Fibroblast of lung (primary cell): Measurements from ENCODE around the gene CUL3. TPM values are rescaled to one million over a fixed set of nuclear protein-coding genes. Genes with fewer than 3 reads are reported as not detected.

Experiments
- DNase-seq, 2 donors: peaks; one replicate each; pipeline versions ENCODE4 v3.0.0 to v3.0.0-alpha.2; 2010; ENCODE audit warnings: low read depth in 2 of 2
- H2AFZ ChIP-seq: 2 replicates; pipeline ENCODE4 v1.5.1; 2012; ENCODE audit warnings: low read length, control low read depth, inconsistent platforms
- H3K27ac ChIP-seq: 2 replicates; pipeline ENCODE4 v1.5.1; 2011; ENCODE audit warnings: low read length, control low read depth; ENCODE audit not compliant: insufficient read depth
- H3K27me3 ChIP-seq: 2 replicates; pipeline ENCODE4 v1.5.1; 2011; ENCODE audit warnings: mild to moderate bottlenecking, low read length; ENCODE audit not compliant: control insufficient read depth, insufficient read depth
- H3K36me3 ChIP-seq: 2 replicates; pipeline ENCODE4 v1.5.1; 2011; ENCODE audit warnings: low read length; ENCODE audit not compliant: control insufficient read depth, insufficient read depth
- H3K4me1 ChIP-seq: 2 replicates; pipeline ENCODE4 v1.5.1; 2011; ENCODE audit warnings: low read length; ENCODE audit not compliant: control insufficient read depth, insufficient read depth; ENCODE audit errors: extremely low read depth
- H3K4me2 ChIP-seq: 2 replicates; pipeline ENCODE4 v1.5.1; 2011; ENCODE audit warnings: low read length, control low read depth; ENCODE audit not compliant: insufficient read depth; ENCODE audit errors: extremely low read depth
- H3K4me3 ChIP-seq, 4 experiments: fragments of 200-600 bp in 1 of 4; sonication (generic) in 1 of 4; replicated peaks in 1 of 4; 2 replicates each; pipeline ENCODE4 v1.5.1; 2011 to 2016; ENCODE audit warnings: low read length in 4 of 4, low read depth in 3 of 4, mild to moderate bottlenecking in 3 of 4, control low read depth in 2 of 4, inconsistent platforms in 1 of 4, mixed read lengths in 1 of 4; ENCODE audit not compliant: insufficient read depth in 1 of 4; ENCODE audit errors: control extremely low read depth in 1 of 4
- H3K79me2 ChIP-seq: 2 replicates; pipeline ENCODE4 v1.5.1; 2012; ENCODE audit warnings: mild to moderate bottlenecking, low read length, inconsistent platforms; ENCODE audit not compliant: control insufficient read depth, insufficient read depth
- H3K9ac ChIP-seq: 2 replicates; pipeline ENCODE4 v1.5.1; 2011; ENCODE audit warnings: mild to moderate bottlenecking, low read length, control low read depth; ENCODE audit not compliant: insufficient read depth
- H3K9me3 ChIP-seq: 2 replicates; pipeline ENCODE4 v1.5.1; 2012; ENCODE audit warnings: low read depth, low read length; ENCODE audit not compliant: control insufficient read depth, insufficient read depth
- H4K20me1 ChIP-seq: 2 replicates; pipeline ENCODE4 v1.5.1; 2011; ENCODE audit warnings: low read length; ENCODE audit not compliant: control insufficient read depth, insufficient read depth; ENCODE audit errors: extremely low read depth
- CTCF ChIP-seq, 2 donors: IDR thresholded peaks in 1 of 2; conservative IDR thresholded peaks in 1 of 2; 1 replicate in 1 of 2; 2 replicates in 1 of 2; pipeline ENCODE4 v1.5.1; 2011 to 2012; ENCODE audit warnings: low read length in 2 of 2, control low read depth in 1 of 2, inconsistent platforms in 1 of 2, low read depth in 1 of 2, mild to moderate bottlenecking in 1 of 2
- EZH2 ChIP-seq: IDR thresholded peaks from 2 replicates; pipeline ENCODE4 v1.5.1; 2012; ENCODE audit warnings: low read length, control low read depth, mild to moderate bottlenecking; ENCODE audit errors: missing control alignments
- polyA plus RNA-seq, 2 donors: library from polyadenylated mRNA; depleted of rRNA in 1 of 2; stranded (reverse) in 1 of 2; unstranded in 1 of 2; fragments of >200 nt; gene quantifications; 2 replicates each; pipeline ENCODE4 v1.2.1, GENCODE V29; 2011 to 2012; ENCODE audit warnings: missing spikeins in 1 of 2
- total RNA-seq: library from RNA; depleted of rRNA; stranded (reverse); fragments of >200 nt; gene quantifications from 2 replicates; pipeline ENCODE4 v1.2.1, GENCODE V29; 2014

The CUL3 gene
- total and polyA plus RNA-seq, 2 donors (not counting 1 experiment from before 2014, with no cell fraction given), result 65.3 to 69.7 TPM

DNA sequence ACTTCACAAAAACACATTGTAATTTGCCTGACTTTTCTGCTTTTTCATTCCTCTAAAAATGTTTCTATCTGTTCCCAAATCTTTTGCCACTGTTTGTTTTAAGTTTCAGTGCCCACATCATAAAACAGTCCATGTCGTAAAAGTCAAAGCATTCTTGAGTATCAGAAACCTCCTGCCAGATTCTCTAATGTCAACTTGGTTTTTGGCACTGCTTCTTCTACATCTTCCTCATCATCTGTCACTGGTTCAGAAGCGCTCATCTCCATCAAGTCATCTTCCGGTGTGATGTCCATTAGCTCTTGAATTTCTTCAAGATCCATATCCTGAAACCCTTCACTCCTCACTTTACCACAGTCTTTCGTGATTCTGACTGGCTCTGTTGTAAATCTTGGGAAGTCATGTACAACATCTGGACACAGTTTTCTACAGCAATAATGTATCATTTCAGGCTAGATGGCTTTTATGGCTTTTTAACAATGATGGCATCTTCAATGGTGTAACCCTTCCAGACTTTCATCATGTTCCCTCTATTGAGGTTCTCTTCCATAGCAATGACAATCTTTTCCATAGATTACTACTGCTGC, 19.6 kb downstream of the CUL3 start:
- H2AFZ ChIP-seq, result no peak overlapping the region
- no peaks in the 10 kb centered on the region for H3K36me3 ChIP-seq
- peaks cover 98% of the 10 kb centered on the region for H3K79me2 ChIP-seq
- H3K27me3 ChIP-seq, result no peaks in the 10 kb centered on the region
- no peak overlapping the region for H3K4me3 ChIP-seq
- H3K27ac ChIP-seq, result no peak overlapping the region
- H3K4me2 ChIP-seq, result no peak overlapping the region
- DNase-seq, result no peak
- peaks cover 9% of the 10 kb centered on the region for H4K20me1 ChIP-seq
- TF ChIP-seq CTCF (conservative IDR thresholded peaks at IDR 0.05 in 1 of 2, IDR thresholded peaks at IDR 0.05 in 1 of 2; ENCODE audit: low read depth in 1 of 2, low read length in 2 of 2) (no peak), EZH2 (no peak)
- H3K4me1 ChIP-seq, result peaks cover 7% of the 10 kb centered on the region
- H3K9ac ChIP-seq, result no peak overlapping the region
- H3K9me3 ChIP-seq, result no peaks in the 10 kb centered on the region

- no peak overlapping the region for H2AFZ ChIP-seq
- no peaks in the 10 kb centered on the region for H3K27me3 ChIP-seq
- H3K27ac ChIP-seq, result no peak overlapping the region
- no peaks in the 10 kb centered on the region for H3K36me3 ChIP-seq
- no peaks in the 10 kb centered on the region for H3K9me3 ChIP-seq
- TF ChIP-seq CTCF (conservative IDR thresholded peaks at IDR 0.05 in 1 of 2, IDR thresholded peaks at IDR 0.05 in 1 of 2; ENCODE audit: low read depth in 1 of 2, low read length in 2 of 2) (no peak), EZH2 (no peak)
- H3K4me1 ChIP-seq, result peaks cover 3% of the 10 kb centered on the region
- H3K4me2 ChIP-seq, result no peak overlapping the region
- no peak overlapping the region for H3K4me3 ChIP-seq
- H3K79me2 ChIP-seq, result peaks cover 96% of the 10 kb centered on the region
- H4K20me1 ChIP-seq, result peaks cover 4% of the 10 kb centered on the region
- no peak overlapping the region for H3K9ac ChIP-seq
- peak in 1 of 2 donors; percentile 62 for DNase-seq
These were observed 21.6 kb downstream of the CUL3 start for GRCh38 chr2:224563537-224563936.

- Histone ChIP-seq H3K36me3 (no peaks in the 10 kb centered on the region), H3K4me2 (no peak overlapping the region), H3K27ac (no peak overlapping the region), H3K4me1 (peaks cover 4% of the 10 kb centered on the region), H3K9me3 (no peaks in the 10 kb centered on the region), H3K9ac (no peak overlapping the region), H3K4me3 (no peak overlapping the region), H2AFZ (no peak overlapping the region), H4K20me1 (peaks cover 2% of the 10 kb centered on the region), H3K27me3 (no peaks in the 10 kb centered on the region), H3K79me2 (peaks cover 96% of the 10 kb centered on the region)
- TF ChIP-seq CTCF (conservative IDR thresholded peaks at IDR 0.05 in 1 of 2, IDR thresholded peaks at IDR 0.05 in 1 of 2; ENCODE audit: low read depth in 1 of 2, low read length in 2 of 2) (no peak), EZH2 (no peak)
- no peak for DNase-seq
These were observed 22.3 kb downstream of the CUL3 start for GRCh38 chr2:224562831-224563230.
